GM18526 (cell line): Measurements from ENCODE around the gene EEF2K.

ENCODE experiments used
- POLR2A ChIP-seq: IDR thresholded peaks from 3 replicates; pipeline ENCODE4 v1.6.1; 2011; ENCODE audit not compliant: insufficient read length; ENCODE audit errors: extremely low read depth

EEF2K gene

DNA sequence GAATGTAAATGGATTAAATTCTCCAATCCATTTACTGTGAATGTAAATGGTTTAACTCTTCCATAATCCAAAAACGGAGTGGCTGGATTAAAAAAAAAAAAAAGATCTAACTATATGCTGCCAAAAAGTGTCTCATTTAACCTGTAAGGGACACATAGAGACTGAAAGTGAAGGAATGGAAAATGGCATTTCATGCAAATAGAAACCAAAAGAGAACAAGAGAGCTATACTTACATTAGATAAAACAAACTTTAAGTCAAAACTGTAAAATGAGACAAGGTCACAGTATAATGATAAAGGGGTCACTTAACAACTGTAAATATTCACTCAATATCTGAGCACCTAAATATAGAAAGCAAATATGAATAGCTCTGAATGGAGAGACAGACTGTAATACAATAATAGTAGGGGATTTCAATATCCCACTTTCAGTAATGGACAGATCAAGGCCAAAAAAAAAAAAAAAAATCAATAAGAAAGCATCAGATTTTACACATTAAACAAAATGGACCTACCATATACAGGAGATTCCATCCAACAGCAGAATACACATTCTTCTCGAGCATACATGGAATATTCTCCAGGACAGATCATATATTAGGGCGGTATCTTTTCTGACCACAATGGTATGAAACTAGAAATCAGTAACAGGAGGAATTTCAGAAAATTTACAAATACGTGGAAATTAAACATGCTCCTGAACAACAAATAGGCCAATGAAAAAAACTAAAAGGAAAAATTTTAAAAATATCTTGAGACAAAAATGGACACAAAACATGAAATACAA lies 132.0 kb downstream of the EEF2K start:
- TF ChIP-seq POLR2A, result no peak
